ENCODE data around the gene MAPK4.

Gene MAPK4

GRCh38 chr18:50649821-50650220 lies 89.9 kb downstream of the MAPK4 start:
- CTCF ChIA-PET: no interaction called here
- H3K27me3 ChIP-seq (replicated peaks in 2 of 5; ENCODE audit: control insufficient read depth in 4 of 5, insufficient read depth in 5 of 5, low read length in 4 of 5): peaks cover 0 to 3% (median 0%) of the 10 kb centered on the region in 5 experiments
- H3K4me1 ChIP-seq (ENCODE audit: control extremely low read depth in 1 of 4, control insufficient read depth in 4 of 4, insufficient read depth in 4 of 4, low read length in 3 of 4): no peaks in the 10 kb centered on the region
- H3K27ac ChIP-seq (ENCODE audit: insufficient read depth in 1 of 2, low read depth in 1 of 2, low read length in 2 of 2, poor library complexity in 1 of 2, severe bottlenecking in 2 of 2): no peak overlapping the region
- H3K9me3 ChIP-seq (ENCODE audit: control extremely low read depth in 1 of 5, control insufficient read depth in 4 of 5, insufficient read depth in 2 of 5, low read depth in 1 of 5, low read length in 4 of 5): no peaks in the 10 kb centered on the region
- H3K4me3 ChIP-seq (ENCODE audit: control insufficient read depth in 1 of 7, extremely low read depth in 1 of 7, insufficient read depth in 4 of 7, low read depth in 2 of 7, low read length in 6 of 7): no peak overlapping the region
- 96% methylated on average over 4 of the region's 4 CpGs for WGBS (ENCODE audit: insufficient coverage)
- H3K36me3 ChIP-seq (ENCODE audit: control insufficient read depth in 4 of 4, insufficient read depth in 4 of 4, low read length in 3 of 4): no peaks in the 10 kb centered on the region
- POLR2A ChIA-PET: no interaction called here
- DNase-seq: no peak

GRCh38 chr18:50651334-50651733 lies 91.4 kb downstream of the MAPK4 start:
- Histone ChIP-seq H3K36me3 (ENCODE audit: control insufficient read depth in 4 of 4, insufficient read depth in 4 of 4, low read length in 3 of 4) (no peaks in the 10 kb centered on the region), H3K4me1 (ENCODE audit: control extremely low read depth in 1 of 4, control insufficient read depth in 4 of 4, insufficient read depth in 4 of 4, low read length in 3 of 4) (no peaks in the 10 kb centered on the region), H3K27ac (ENCODE audit: insufficient read depth in 1 of 2, low read depth in 1 of 2, low read length in 2 of 2, poor library complexity in 1 of 2, severe bottlenecking in 2 of 2) (no peak overlapping the region), H3K9me3 (ENCODE audit: control extremely low read depth in 1 of 5, control insufficient read depth in 4 of 5, insufficient read depth in 2 of 5, low read depth in 1 of 5, low read length in 4 of 5) (no peaks in the 10 kb centered on the region), H3K4me3 (ENCODE audit: control insufficient read depth in 1 of 7, extremely low read depth in 1 of 7, insufficient read depth in 4 of 7, low read depth in 2 of 7, low read length in 6 of 7) (no peak overlapping the region), H3K27me3 (replicated peaks in 2 of 5; ENCODE audit: control insufficient read depth in 4 of 5, insufficient read depth in 5 of 5, low read length in 4 of 5) (peaks cover 0 to 3% (median 0%) of the 10 kb centered on the region in 5 experiments)
- 100% methylated on average over 1 of the region's 7 CpGs for WGBS (ENCODE audit: insufficient coverage)
- DNase-seq: no peak
- ChIA-PET CTCF (no interaction called here), POLR2A (no interaction called here)

- H3K4me3 ChIP-seq (ENCODE audit: control insufficient read depth in 1 of 7, extremely low read depth in 1 of 7, insufficient read depth in 4 of 7, low read depth in 2 of 7, low read length in 6 of 7): no peak overlapping the region
- H3K27ac ChIP-seq (ENCODE audit: insufficient read depth in 1 of 2, low read depth in 1 of 2, low read length in 2 of 2, poor library complexity in 1 of 2, severe bottlenecking in 2 of 2): no peak overlapping the region
- 95% methylated on average over 10 of the region's 11 CpGs for WGBS (ENCODE audit: insufficient coverage)
- no peaks in the 10 kb centered on the region for H3K36me3 ChIP-seq (ENCODE audit: control insufficient read depth in 4 of 4, insufficient read depth in 4 of 4, low read length in 3 of 4)
- DNase-seq: no peak
- ChIA-PET CTCF (no interaction called here), POLR2A (no interaction called here)
- H3K9me3 ChIP-seq (ENCODE audit: control extremely low read depth in 1 of 5, control insufficient read depth in 4 of 5, insufficient read depth in 2 of 5, low read depth in 1 of 5, low read length in 4 of 5): peaks cover 0 to 3% (median 0%) of the 10 kb centered on the region in 5 experiments
- no peaks in the 10 kb centered on the region for H3K4me1 ChIP-seq (ENCODE audit: control extremely low read depth in 1 of 4, control insufficient read depth in 4 of 4, insufficient read depth in 4 of 4, low read length in 3 of 4)
- H3K27me3 ChIP-seq (replicated peaks in 2 of 5; ENCODE audit: control insufficient read depth in 4 of 5, insufficient read depth in 5 of 5, low read length in 4 of 5): peaks cover 0 to 1% (median 0%) of the 10 kb centered on the region in 5 experiments
Observed at GRCh38 chr18:50653402-50654093, 93.7 kb downstream of the MAPK4 start.

- CTCF ChIA-PET: no interaction called here
- 94% methylated on average over 2 of the region's 2 CpGs for WGBS (ENCODE audit: insufficient coverage)
- H3K9me3 ChIP-seq (ENCODE audit: control extremely low read depth in 1 of 5, control insufficient read depth in 4 of 5, insufficient read depth in 2 of 5, low read depth in 1 of 5, low read length in 4 of 5): peaks cover 0 to 3% (median 0%) of the 10 kb centered on the region in 5 experiments
Observed at GRCh38 chr18:50654211-50654610, 94.3 kb downstream of the MAPK4 start.

GRCh38 chr18:50654658-50655550 lies 95.0 kb downstream of the MAPK4 start:
- ChIA-PET CTCF (no interaction called here), POLR2A (no interaction called here)
- Histone ChIP-seq H3K4me3 (ENCODE audit: control insufficient read depth in 1 of 7, extremely low read depth in 1 of 7, insufficient read depth in 4 of 7, low read depth in 2 of 7, low read length in 6 of 7) (no peak overlapping the region), H3K27ac (ENCODE audit: insufficient read depth in 1 of 2, low read depth in 1 of 2, low read length in 2 of 2, poor library complexity in 1 of 2, severe bottlenecking in 2 of 2) (no peak overlapping the region), H3K27me3 (replicated peaks in 2 of 5; ENCODE audit: control insufficient read depth in 4 of 5, insufficient read depth in 5 of 5, low read length in 4 of 5) (peaks cover 0 to 1% (median 0%) of the 10 kb centered on the region in 5 experiments), H3K4me1 (ENCODE audit: control extremely low read depth in 1 of 4, control insufficient read depth in 4 of 4, insufficient read depth in 4 of 4, low read length in 3 of 4) (no peaks in the 10 kb centered on the region), H3K9me3 (ENCODE audit: control extremely low read depth in 1 of 5, control insufficient read depth in 4 of 5, insufficient read depth in 2 of 5, low read depth in 1 of 5, low read length in 4 of 5) (peaks cover 0 to 3% (median 0%) of the 10 kb centered on the region in 5 experiments), H3K36me3 (ENCODE audit: control insufficient read depth in 4 of 4, insufficient read depth in 4 of 4, low read length in 3 of 4) (no peaks in the 10 kb centered on the region)
- DNase-seq: no peak
- WGBS (ENCODE audit: insufficient coverage): 69% methylated on average over 14 of the region's 17 CpGs

More at GRCh38 chr18:50654211-50654610, 94.3 kb downstream of the MAPK4 start:
- Histone ChIP-seq H3K27ac (ENCODE audit: insufficient read depth in 1 of 2, low read depth in 1 of 2, low read length in 2 of 2, poor library complexity in 1 of 2, severe bottlenecking in 2 of 2) (no peak overlapping the region), H3K4me1 (ENCODE audit: control extremely low read depth in 1 of 4, control insufficient read depth in 4 of 4, insufficient read depth in 4 of 4, low read length in 3 of 4) (no peaks in the 10 kb centered on the region), H3K27me3 (replicated peaks in 2 of 5; ENCODE audit: control insufficient read depth in 4 of 5, insufficient read depth in 5 of 5, low read length in 4 of 5) (peaks cover 0 to 1% (median 0%) of the 10 kb centered on the region in 5 experiments), H3K4me3 (ENCODE audit: control insufficient read depth in 1 of 7, extremely low read depth in 1 of 7, insufficient read depth in 4 of 7, low read depth in 2 of 7, low read length in 6 of 7) (no peak overlapping the region), H3K36me3 (ENCODE audit: control insufficient read depth in 4 of 4, insufficient read depth in 4 of 4, low read length in 3 of 4) (no peaks in the 10 kb centered on the region)
- no peak for DNase-seq
- POLR2A ChIA-PET: no interaction called here

- no peak for DNase-seq
- POLR2A ChIA-PET: no interaction called here
- no peaks in the 10 kb centered on the region for H3K4me1 ChIP-seq (ENCODE audit: control extremely low read depth in 1 of 4, control insufficient read depth in 4 of 4, insufficient read depth in 4 of 4, low read length in 3 of 4)
- 100% methylated on average over 2 of the region's 2 CpGs for WGBS (ENCODE audit: insufficient coverage)
- no peaks in the 10 kb centered on the region for H3K36me3 ChIP-seq (ENCODE audit: control insufficient read depth in 4 of 4, insufficient read depth in 4 of 4, low read length in 3 of 4)
- H3K27ac ChIP-seq (ENCODE audit: insufficient read depth in 1 of 2, low read depth in 1 of 2, low read length in 2 of 2, poor library complexity in 1 of 2, severe bottlenecking in 2 of 2): no peak overlapping the region
- no peak overlapping the region for H3K4me3 ChIP-seq (ENCODE audit: control insufficient read depth in 1 of 7, extremely low read depth in 1 of 7, insufficient read depth in 4 of 7, low read depth in 2 of 7, low read length in 6 of 7)
- CTCF ChIA-PET: no interaction called here
- peaks cover 0 to 3% (median 0%) of the 10 kb centered on the region in 5 experiments for H3K9me3 ChIP-seq (ENCODE audit: control extremely low read depth in 1 of 5, control insufficient read depth in 4 of 5, insufficient read depth in 2 of 5, low read depth in 1 of 5, low read length in 4 of 5)
- H3K27me3 ChIP-seq (replicated peaks in 2 of 5; ENCODE audit: control insufficient read depth in 4 of 5, insufficient read depth in 5 of 5, low read length in 4 of 5): peaks cover 0 to 1% (median 0%) of the 10 kb centered on the region in 5 experiments
Observed at GRCh38 chr18:50656396-50656795, 96.5 kb downstream of the MAPK4 start.

- ChIA-PET CTCF (no interaction called here), POLR2A (no interaction called here)
- no peaks in the 10 kb centered on the region for H3K27me3 ChIP-seq (replicated peaks in 2 of 5; ENCODE audit: control insufficient read depth in 4 of 5, insufficient read depth in 5 of 5, low read length in 4 of 5)
- WGBS (ENCODE audit: insufficient coverage): 93% methylated on average over 4 of the region's 8 CpGs
- H3K9me3 ChIP-seq (ENCODE audit: control extremely low read depth in 1 of 5, control insufficient read depth in 4 of 5, insufficient read depth in 2 of 5, low read depth in 1 of 5, low read length in 4 of 5): peaks cover 0 to 5% (median 0%) of the 10 kb centered on the region in 5 experiments
- H3K27ac ChIP-seq (ENCODE audit: insufficient read depth in 1 of 2, low read depth in 1 of 2, low read length in 2 of 2, poor library complexity in 1 of 2, severe bottlenecking in 2 of 2): no peak overlapping the region
- DNase-seq: no peak
- no peaks in the 10 kb centered on the region for H3K4me1 ChIP-seq (ENCODE audit: control extremely low read depth in 1 of 4, control insufficient read depth in 4 of 4, insufficient read depth in 4 of 4, low read length in 3 of 4)
- no peaks in the 10 kb centered on the region for H3K36me3 ChIP-seq (ENCODE audit: control insufficient read depth in 4 of 4, insufficient read depth in 4 of 4, low read length in 3 of 4)
- no peak overlapping the region for H3K4me3 ChIP-seq (ENCODE audit: control insufficient read depth in 1 of 7, extremely low read depth in 1 of 7, insufficient read depth in 4 of 7, low read depth in 2 of 7, low read length in 6 of 7)
Observed at GRCh38 chr18:50656841-50657470, 97.1 kb downstream of the MAPK4 start.

All from common myeloid progenitor, CD34-positive (primary cell).